Measurements from ENCODE around the gene ARID1B. TPM values are rescaled to one million over a fixed set of nuclear protein-coding genes. Genes with fewer than 3 reads are reported as not detected.

Gene ARID1B
- total RNA-seq, 1 experiment from 2014 or later = 58.8 TPM

DNA sequence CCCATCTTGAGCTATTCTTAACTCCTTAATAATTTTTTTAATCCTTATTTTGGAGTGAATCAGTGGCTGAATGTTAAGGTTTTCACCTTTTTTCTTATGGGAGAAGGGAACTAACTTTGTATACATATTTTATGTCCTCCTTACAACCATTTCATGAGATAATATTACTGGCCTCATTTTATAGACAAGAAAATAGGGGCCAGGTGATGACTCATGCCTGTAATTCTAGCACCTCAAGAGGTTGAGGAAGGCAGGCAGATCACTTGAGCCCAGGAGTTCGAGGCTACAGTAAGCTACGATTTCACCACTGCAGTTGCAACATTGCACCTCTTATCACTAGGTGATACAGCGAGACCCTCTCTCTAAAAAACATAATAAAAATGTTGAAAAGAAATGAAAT, 417.5 kb downstream of the ARID1B start:
- no peak for TF ChIP-seq CTCF (IDR thresholded peaks at IDR 0.05; ENCODE audit: insufficient read depth in 1 of 2, low read depth in 1 of 2, low read length in 1 of 2, severe bottlenecking in 1 of 2, unreplicated experiment in 1 of 2)
- no peaks in the 10 kb centered on the region for H3K27me3 ChIP-seq (replicated peaks; ENCODE audit: control insufficient read depth, insufficient read depth, low read length)
- no peaks in the 10 kb centered on the region for H3K9me3 ChIP-seq
- Mint-ChIP-seq H3K36me3 (ENCODE audit: insufficient read depth, unreplicated experiment) (peaks cover 25% of the 10 kb centered on the region), H3K4me1 (ENCODE audit: low read depth, unreplicated experiment) (no peaks in the 10 kb centered on the region), H3K27me3 (ENCODE audit: insufficient read depth, unreplicated experiment) (no peaks in the 10 kb centered on the region), H3K9me3 (ENCODE audit: unreplicated experiment) (no peaks in the 10 kb centered on the region), H3K27ac (ENCODE audit: unreplicated experiment) (no peak overlapping the region), H3K4me3 (ENCODE audit: unreplicated experiment) (no peak overlapping the region)
- CTCF ChIA-PET = no interaction called here
- H3K4me3 ChIP-seq (ENCODE audit: low read depth, low read length) = no peak overlapping the region
- POLR2A ChIA-PET = no interaction called here
- no TSS peak for BruUV-seq (replicated peaks)
- intact Hi-C loops (cut with micrococcal nuclease; ENCODE audit: unreplicated experiment) = no loop called here
- no peak for DNase-seq
- H3K4me1 ChIP-seq = no peaks in the 10 kb centered on the region
- H3K36me3 ChIP-seq (ENCODE audit: control insufficient read depth, insufficient read depth, low read length) = peaks cover 3% of the 10 kb centered on the region; the same call in 1 of the 2 replicates

- no peak for TF ChIP-seq CTCF (IDR thresholded peaks at IDR 0.05; ENCODE audit: insufficient read depth in 1 of 2, low read depth in 1 of 2, low read length in 1 of 2, severe bottlenecking in 1 of 2, unreplicated experiment in 1 of 2)
- Histone ChIP-seq H3K4me3 (ENCODE audit: low read depth, low read length) (no peak overlapping the region), H3K36me3 (ENCODE audit: control insufficient read depth, insufficient read depth, low read length) (no peaks in the 10 kb centered on the region), H3K27me3 (replicated peaks; ENCODE audit: control insufficient read depth, insufficient read depth, low read length) (no peaks in the 10 kb centered on the region), H3K4me1 (no peaks in the 10 kb centered on the region), H3K9me3 (no peaks in the 10 kb centered on the region)
- DNase-seq = no peak
- no peak overlapping the region for H3K4me3 Mint-ChIP-seq (ENCODE audit: unreplicated experiment)
- H3K27me3 Mint-ChIP-seq (ENCODE audit: insufficient read depth, unreplicated experiment) = no peaks in the 10 kb centered on the region
- ChIA-PET POLR2A (no interaction called here), CTCF (no interaction called here)
- no peak overlapping the region for H3K27ac Mint-ChIP-seq (ENCODE audit: unreplicated experiment)
- H3K4me1 Mint-ChIP-seq (ENCODE audit: low read depth, unreplicated experiment) = no peaks in the 10 kb centered on the region
- no TSS peak for BruUV-seq (replicated peaks)
- intact Hi-C loops (cut with micrococcal nuclease; ENCODE audit: unreplicated experiment) = no loop called here
- peaks cover 12% of the 10 kb centered on the region for H3K36me3 Mint-ChIP-seq (ENCODE audit: insufficient read depth, unreplicated experiment)
- H3K9me3 Mint-ChIP-seq (ENCODE audit: unreplicated experiment) = no peaks in the 10 kb centered on the region
These were observed 419.2 kb downstream of the ARID1B start for GRCh38 chr6:157196391-157196790.

DNA sequence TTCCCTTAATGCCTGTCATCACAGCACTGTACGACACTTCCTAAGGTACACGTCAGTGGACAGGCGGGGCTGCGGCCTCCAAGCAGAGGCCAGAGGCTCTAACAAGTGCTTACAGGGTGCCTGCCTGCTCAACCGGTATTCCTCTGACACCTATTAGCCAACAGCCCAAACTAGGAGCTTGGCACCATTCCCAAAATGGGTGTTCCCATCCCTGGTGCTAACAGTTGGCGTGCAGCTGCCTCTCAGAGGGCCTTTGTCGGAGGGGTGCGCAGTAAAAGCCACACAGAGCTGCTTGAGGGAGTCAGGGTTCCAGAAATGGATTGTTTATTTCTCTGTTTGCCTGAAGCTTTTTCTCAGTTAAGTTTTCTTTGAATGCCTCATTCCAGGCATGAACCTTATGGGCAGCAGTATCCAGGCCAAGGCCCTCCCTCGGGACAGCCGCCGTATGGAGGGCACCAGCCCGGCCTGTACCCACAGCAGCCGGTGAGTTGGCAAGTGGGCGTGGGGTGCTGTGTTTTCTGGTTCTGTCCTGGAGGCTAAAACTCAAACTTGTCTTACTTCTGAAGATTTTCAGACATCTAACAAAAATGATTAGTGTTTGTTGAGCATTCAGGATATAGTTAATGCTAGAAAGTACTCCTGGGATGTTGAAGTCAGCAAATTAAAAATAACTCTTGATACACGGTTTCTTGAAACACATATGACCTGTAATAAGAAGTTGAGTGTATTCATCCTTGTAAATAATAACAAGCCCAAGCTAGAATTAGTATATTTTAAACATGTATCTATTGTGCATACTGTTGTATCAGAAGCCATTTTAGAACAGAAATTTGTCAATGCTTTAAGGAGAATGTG, 421.5 kb downstream of the ARID1B start:
- POLR2A ChIA-PET = no interaction called here
- Histone ChIP-seq H3K4me1 (no peaks in the 10 kb centered on the region), H3K27me3 (replicated peaks; ENCODE audit: control insufficient read depth, insufficient read depth, low read length) (no peaks in the 10 kb centered on the region), H3K9me3 (no peaks in the 10 kb centered on the region), H3K36me3 (ENCODE audit: control insufficient read depth, insufficient read depth, low read length) (no peaks in the 10 kb centered on the region), H3K4me3 (ENCODE audit: low read depth, low read length) (no peak overlapping the region)
- Mint-ChIP-seq H3K4me3 (ENCODE audit: unreplicated experiment) (no peak overlapping the region), H3K27me3 (ENCODE audit: insufficient read depth, unreplicated experiment) (no peaks in the 10 kb centered on the region), H3K9me3 (ENCODE audit: unreplicated experiment) (no peaks in the 10 kb centered on the region), H3K4me1 (ENCODE audit: low read depth, unreplicated experiment) (no peaks in the 10 kb centered on the region), H3K36me3 (ENCODE audit: insufficient read depth, unreplicated experiment) (peaks cover 17% of the 10 kb centered on the region), H3K27ac (ENCODE audit: unreplicated experiment) (no peak overlapping the region)
- BruUV-seq (replicated peaks) = no TSS peak
- intact Hi-C loops (cut with micrococcal nuclease; ENCODE audit: unreplicated experiment) = no loop called here
- no peak for TF ChIP-seq CTCF (IDR thresholded peaks at IDR 0.05; ENCODE audit: insufficient read depth in 1 of 2, low read depth in 1 of 2, low read length in 1 of 2, severe bottlenecking in 1 of 2, unreplicated experiment in 1 of 2)
- no peak for DNase-seq
- CTCF ChIA-PET = no interaction called here

Data from Caco-2 (cell line).